COLO829 (cell line): Measurements from ENCODE around the gene RAB3C.
A peak's percentile ranks its signal among the peaks of the same experiment; 100 is the strongest.
"Not testable (repeated sequence)": the region's sequence is repeated elsewhere in the genome, so short reads cannot be mapped to it uniquely, and the experiment has no call there.

Experiments used
- DNase-seq: peaks from one replicate; pipeline ENCODE4 v3.0.0; 2012; ENCODE audit warnings: low spot score

RAB3C gene

DNA sequence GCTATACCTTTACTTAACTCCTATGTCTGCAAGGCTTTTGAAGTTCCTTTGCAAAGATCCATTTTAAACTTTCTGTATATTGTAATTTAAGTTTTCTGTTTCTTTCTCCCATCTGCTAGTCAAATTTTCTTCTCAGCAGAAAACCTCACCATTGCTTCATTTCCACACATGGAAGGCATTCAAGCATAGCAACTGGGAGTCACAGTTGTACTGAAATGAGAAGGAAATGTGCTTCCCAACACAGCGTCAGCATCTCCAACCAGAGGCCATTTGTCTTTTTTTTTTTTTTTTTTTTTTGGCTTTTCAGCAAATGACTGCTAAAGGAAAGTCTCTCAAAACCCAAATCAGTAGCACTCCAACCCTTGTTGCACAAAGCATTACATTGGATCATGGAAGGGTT lies 92.5 kb downstream of the RAB3C start:
- no peak for DNase-seq

- no peak for DNase-seq
Observed at GRCh38 chr5:58677650-58678049, 94.8 kb downstream of the RAB3C start.

GRCh38 chr5:58680503-58680902 lies 97.6 kb downstream of the RAB3C start:
- peak; percentile 5 for DNase-seq

DNA sequence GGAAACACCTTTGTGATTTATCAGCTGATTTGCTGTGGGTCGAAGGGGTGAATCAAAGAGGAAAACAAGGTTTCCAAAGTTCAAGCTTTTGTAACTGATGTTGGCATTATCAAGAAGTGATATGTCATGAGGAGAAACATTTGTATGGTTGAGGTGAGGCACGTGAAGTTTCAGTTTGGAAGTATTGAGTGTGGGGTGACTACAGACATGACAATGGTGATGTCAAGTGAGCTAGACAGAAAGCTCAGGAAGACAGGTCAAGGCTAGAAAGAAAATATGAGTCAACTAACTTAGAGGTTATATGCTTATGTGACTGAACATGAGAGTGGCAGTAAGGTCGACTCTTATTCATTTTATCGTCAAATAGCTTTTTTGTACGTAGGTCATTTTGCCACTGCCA lies 99.1 kb downstream of the RAB3C start:
- no peak for DNase-seq

GRCh38 chr5:58683567-58683966 lies 100.7 kb downstream of the RAB3C start:
- no peak for DNase-seq

DNA sequence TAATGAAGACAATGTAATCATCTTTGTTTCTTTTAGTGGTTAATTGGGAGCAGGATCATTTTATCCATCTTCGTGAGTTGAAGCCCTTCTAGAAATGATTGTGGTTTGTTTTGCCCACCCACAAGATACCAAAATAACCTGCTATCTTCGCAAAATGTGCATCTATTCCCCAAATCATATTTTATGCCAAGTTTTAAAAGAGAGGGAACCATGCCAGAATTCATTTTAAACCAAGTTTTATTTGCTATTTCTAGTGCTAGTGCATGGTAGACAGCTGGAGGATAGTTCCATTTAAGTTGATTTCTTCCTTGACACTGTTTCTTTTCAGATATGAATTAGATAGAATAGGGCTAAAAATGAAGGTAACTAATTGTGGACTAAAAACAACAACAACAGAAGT lies 104.2 kb downstream of the RAB3C start:
- no peak for DNase-seq

GRCh38 chr5:58687595-58687994 lies 104.7 kb downstream of the RAB3C start:
- DNase-seq: no peak

DNA sequence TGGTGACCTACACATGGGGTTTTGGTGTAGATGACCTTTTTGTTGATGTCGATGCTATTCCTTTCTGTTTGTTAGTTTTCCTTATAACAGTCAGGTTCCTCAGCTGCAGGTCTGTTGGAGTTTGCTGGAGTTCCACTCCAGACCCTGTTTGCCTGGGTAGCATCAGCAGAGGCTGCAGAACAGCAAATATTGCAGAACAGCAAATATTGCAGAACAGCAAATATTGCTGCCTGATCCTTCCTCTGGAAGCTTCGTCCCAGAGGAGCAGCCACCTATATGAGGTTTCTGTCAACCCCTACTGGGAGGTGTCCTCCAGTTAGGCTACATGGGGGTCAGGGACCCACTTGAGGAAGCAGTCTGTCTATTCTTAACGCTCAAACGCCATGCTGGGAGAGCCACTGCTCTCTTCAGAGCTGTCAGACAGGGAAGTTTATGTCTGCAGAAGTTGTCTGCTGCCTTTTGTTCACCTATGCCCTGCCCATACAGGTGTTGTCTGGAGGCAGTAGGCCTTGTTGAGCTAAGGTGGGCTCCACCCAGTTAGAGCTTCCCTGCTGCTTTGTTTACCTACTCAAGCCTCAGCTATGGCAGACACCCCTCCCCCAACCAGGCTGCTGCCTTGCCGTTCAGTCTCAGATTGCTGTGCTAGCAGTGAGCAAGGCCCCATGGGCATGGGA lies 116.3 kb downstream of the RAB3C start:
- DNase-seq: not testable (repeated sequence)

- DNase-seq: no peak
Observed at GRCh38 chr5:58699762-58700118, 116.9 kb downstream of the RAB3C start.

- no peak for DNase-seq
Observed at GRCh38 chr5:58703925-58704555, 121.2 kb downstream of the RAB3C start.

- no peak for DNase-seq
Observed at GRCh38 chr5:58706736-58707135, 123.9 kb downstream of the RAB3C start.

DNA sequence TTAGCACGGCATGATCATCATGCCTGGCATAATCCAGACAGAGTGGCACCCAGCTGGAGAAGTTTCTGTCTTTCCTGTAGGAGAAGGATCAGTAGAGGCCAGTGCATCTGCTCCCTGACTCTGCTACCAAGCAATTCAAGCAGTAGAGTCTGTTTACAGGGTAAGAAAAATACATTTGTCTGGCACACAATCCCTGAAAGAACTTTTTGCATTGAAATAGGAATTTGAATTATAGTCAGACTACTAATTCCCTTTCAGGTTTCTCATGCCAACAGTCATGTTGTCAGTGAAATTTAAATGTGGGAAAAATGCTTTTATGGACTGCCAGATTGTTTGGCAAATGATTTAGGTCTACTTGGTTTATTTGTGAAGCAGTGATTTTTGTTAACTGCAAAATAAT lies 125.6 kb downstream of the RAB3C start:
- no peak for DNase-seq

- not testable (repeated sequence) for DNase-seq
Observed at GRCh38 chr5:58710425-58710824, 127.5 kb downstream of the RAB3C start.

DNA sequence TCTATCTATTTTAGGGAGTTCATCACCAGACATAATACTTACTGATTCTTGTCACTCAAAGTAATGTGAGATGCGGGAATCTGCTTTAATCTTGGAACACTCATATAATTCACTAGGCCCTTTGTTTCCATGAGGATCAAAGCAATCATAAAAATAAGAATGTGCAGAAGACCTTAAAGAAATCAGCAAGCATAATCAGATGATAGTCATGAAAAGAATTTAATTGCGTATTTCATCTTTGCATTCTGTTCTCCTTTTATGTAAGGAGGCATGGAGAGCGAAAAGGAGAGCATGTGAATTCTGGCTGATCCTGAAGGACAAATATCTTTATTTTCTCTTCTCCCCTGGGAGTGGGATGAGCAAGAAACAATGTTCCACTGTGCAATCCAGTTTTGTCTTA lies 128.0 kb downstream of the RAB3C start:
- peak; percentile 53 for DNase-seq

- DNase-seq: no peak
Observed at GRCh38 chr5:58711965-58712364, 129.1 kb downstream of the RAB3C start.

DNA sequence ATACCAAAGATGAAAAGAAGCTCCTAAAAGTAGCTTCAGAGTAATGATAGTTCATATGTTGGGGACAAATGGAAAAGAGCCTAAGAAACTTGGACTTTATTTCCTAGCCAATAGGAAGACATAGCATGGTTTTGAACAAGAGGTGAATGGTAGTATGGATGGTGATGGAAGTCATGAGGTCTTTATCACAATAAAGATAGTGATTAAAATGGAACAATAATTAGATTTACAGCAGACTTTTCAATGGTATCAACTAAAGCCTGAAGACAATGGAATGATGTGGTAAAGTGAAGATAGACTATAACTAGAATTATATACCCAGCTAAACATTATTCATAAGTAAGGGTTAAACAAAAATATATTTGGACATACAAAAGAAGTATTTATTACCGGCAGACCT lies 131.2 kb downstream of the RAB3C start:
- no peak for DNase-seq

GRCh38 chr5:58715997-58716656 lies 133.3 kb downstream of the RAB3C start:
- no peak for DNase-seq

DNA sequence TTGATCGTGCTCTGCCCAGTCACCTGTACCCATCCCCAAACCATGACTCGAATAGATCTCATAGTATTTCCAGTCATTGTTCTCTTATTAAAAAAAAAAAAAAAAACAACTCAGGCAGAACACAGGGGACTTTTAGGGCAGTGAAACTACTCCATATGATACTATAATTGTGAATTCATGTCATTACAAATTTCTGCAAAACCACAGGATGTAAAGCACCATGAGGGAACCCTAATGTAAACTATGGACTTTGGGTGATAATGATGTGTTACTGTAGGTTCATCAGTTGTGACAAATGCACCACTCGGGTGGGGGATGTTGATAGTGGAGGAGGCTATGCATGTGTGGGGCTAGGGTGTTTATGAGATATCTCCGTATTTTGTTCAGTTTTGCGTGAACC lies 133.8 kb downstream of the RAB3C start:
- no peak for DNase-seq

- DNase-seq: no peak
Observed at GRCh38 chr5:58717303-58718007, 134.6 kb downstream of the RAB3C start.

- no peak for DNase-seq
Observed at GRCh38 chr5:58718269-58718978, 135.5 kb downstream of the RAB3C start.

DNA sequence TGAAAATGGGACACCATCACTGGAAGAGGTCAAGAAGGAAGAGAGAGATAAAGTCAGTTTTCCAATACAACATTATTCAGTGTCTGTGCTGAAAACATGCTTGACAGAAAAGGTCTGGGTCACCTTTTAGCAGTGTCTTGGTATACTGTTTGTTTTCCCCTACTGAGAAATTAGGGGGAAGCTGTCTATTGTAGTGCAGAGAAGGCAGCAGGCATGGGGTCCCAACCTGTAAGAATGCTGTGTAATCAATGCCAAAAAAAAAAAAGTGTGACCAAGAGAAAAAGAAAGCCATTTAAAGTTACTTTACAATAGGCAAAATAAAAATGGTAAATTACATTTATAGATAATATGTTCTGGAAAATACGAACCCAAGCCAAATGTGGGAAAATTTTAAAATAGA lies 139.3 kb downstream of the RAB3C start:
- DNase-seq: no peak

DNA sequence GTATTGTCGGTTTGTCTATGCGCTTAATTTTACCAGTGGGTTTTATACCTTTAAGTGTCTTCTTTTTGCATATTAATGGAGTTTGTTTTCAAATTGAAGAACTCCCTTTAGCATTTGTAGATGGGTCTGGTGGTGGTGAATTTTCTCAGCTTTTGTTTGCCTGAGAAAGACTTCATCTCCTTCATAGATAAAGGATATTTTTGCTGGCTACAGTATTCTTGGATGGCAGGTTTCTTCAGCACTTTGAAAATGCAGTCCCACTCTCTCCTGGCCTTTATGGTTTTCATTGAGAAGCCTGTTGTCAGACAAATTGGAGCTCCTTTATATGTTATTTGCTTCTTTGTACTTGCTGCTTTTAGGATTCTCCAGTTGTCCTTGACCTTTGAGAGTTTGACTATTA lies 142.1 kb downstream of the RAB3C start:
- DNase-seq: no peak
